Stimulated activated CD8-positive, alpha-beta memory T cell treated with anti-CD3 and anti-CD28 coated beads, Interleukin-7, amount 100 ng/mL, for 48 hours (primary cell): ENCODE data around the gene AGMAT.

Experiments
- DNase-seq, 2 donors: peaks; one replicate each; pipeline ENCODE4 v3.0.0-alpha.2; 2020; ENCODE audit warnings: low read depth in 1 of 2; ENCODE audit errors: extremely low read depth in 1 of 2

The AGMAT gene, protein sequence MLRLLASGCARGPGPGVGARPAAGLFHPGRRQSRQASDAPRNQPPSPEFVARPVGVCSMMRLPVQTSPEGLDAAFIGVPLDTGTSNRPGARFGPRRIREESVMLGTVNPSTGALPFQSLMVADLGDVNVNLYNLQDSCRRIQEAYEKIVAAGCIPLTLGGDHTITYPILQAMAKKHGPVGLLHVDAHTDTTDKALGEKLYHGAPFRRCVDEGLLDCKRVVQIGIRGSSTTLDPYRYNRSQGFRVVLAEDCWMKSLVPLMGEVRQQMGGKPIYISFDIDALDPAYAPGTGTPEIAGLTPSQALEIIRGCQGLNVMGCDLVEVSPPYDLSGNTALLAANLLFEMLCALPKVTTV

DNA sequence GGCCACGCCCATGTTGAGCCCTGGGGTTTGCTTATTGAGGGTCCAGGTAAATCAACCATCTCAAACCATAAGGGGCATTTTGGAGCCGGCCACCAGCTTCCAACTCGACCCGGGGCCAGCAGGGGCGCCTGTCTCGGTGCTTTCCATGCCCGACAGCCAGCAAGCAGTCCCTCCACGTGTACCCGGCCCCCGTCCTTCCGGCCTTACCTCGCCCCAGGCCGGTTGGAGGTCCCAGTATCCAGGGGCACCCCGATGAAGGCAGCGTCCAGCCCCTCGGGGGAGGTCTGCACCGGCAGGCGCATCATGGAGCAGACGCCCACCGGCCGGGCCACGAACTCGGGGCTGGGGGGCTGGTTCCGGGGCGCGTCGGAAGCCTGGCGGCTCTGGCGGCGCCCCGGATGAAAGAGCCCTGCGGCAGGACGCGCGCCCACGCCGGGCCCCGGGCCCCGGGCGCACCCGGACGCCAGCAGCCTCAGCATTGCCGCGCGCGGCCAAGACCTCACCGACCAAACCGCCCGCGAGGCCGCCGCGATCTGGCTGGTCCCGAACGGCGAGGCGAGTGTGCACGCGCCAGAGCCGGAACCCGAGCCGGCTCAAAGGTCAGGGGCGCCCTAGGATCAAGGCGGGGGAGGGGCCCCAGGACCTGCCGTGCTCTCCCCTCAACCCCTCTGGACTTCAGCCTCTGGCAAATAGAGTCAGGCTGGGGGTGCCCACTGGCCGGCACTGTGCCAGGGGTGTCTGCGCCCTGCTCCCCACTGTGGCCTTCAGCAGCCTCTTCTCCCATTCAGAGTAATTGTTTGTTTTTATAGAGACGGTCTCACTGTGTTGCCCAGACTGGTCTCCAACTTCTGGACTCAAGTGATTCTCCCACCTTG lies at the start of gene AGMAT:
Gene AGMAT (minus strand): TSS at position 563 of the 875 bp plus-strand sequence. CDS start 84 bp downstream, at position 479.
- peak; percentile 50 to 57 for DNase-seq

DNA sequence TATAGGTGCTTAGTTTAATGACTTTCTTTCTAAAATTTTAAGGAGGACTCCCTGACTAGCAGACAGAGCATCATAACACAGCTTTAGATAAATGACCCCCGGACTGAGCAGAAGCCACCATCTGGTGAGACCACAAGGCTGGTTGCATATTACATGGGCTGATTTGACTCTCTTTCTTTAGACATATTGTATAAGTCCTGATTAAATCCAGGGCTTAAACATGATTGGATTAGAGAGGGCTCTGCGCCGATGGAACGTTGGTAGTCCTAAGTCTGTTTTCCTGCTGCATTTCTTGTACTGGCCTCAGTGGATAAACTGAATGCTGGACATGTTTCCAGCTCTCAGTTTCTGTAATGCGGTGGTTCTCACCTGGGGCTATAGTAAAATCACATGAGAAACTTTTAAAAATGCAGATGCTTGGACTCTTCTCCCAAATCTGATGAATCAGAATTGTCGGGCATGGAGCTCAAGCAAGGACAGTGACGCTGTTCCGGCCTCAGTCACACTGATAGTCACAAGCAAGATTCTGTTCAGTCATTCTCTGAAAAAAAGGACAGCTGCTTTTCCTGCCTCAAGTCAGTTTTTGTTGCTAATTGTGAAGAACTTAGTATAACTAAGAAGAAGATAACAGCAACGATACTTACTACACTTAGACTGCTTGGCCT lies 49.0 kb upstream of the AGMAT start:
- no peak for DNase-seq

DNA sequence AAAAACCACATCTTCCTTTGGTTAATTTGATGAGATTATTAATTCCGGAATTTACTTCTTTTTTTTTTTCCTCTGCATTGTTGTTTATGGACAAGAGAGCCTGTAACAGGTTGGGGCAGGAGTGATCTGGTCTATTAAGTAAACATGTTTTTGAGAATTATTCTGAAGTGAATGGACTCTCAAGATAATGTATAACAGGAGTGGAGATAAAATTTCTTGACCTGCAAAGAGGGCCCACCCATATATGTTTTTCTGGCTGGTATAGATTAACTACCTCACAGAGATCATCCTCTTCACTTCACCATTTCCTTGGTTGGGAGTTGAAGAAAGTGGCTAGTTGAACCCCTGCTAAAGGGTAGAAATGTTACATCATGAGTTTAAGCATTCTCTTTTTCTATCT lies 43.2 kb upstream of the AGMAT start:
- no peak for DNase-seq

DNA sequence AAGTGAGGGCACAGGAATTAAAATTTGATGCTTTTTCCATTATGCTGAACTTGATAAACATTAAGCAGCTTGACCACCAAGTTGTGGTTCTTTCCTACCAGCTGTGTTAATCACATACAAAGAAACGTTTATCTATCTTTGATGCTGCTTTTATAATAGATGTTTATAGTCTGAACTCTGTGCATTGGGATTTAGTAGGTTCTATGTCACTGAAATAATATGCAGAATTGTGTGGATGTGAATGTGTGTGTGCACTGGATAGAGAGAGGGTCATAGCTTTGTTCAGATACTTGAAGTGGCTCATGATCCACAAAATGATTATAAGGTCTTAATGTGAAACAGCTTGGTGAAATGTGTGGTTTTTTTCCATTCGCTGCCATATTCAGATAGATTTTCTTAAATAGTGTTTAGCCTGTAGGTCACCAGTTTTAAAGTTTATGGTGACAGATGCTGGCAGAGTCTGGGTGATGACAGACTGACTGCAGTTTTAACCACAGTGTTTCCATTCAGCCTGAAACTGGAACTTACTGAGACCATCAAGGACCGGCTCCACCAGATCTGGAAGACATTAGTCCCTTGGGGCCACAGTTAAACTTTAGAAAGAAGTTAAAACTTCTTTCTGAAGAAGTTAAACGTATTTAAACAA lies 42.6 kb upstream of the AGMAT start:
- peak in 1 of 2 donors; percentile 8 for DNase-seq

DNA sequence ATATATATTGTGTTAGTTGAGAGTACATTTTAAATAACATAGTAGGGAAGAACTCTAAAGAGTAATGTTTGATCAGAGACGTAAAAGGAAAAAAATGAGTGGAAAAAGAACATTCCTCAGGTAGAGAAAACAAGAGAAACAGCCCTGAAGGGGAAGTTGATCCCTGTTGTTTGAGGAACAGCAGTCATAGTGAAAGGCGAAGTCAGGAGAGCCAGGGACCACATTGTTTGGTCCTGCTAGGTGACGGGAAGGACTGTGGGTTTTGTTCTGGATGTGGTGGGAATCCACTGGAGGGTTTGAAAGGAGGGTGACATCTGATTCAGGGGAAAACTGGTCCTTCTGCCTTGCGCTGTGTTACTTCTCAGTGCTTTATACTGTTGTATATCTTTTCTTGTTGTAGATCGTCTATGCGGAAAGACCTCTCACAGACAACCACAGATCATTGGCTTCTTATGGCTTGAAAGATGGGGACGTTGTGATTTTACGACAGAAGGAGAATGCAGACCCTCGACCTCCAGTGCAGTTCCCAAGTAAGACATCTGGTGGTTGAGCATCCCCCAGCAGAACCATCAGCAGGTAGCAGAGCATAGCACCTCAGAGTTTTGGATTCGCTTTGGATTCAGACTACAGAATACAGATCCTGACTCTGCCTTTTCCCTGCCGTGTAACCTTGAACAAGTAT lies 41.6 kb upstream of the AGMAT start:
- no peak for DNase-seq

DNA sequence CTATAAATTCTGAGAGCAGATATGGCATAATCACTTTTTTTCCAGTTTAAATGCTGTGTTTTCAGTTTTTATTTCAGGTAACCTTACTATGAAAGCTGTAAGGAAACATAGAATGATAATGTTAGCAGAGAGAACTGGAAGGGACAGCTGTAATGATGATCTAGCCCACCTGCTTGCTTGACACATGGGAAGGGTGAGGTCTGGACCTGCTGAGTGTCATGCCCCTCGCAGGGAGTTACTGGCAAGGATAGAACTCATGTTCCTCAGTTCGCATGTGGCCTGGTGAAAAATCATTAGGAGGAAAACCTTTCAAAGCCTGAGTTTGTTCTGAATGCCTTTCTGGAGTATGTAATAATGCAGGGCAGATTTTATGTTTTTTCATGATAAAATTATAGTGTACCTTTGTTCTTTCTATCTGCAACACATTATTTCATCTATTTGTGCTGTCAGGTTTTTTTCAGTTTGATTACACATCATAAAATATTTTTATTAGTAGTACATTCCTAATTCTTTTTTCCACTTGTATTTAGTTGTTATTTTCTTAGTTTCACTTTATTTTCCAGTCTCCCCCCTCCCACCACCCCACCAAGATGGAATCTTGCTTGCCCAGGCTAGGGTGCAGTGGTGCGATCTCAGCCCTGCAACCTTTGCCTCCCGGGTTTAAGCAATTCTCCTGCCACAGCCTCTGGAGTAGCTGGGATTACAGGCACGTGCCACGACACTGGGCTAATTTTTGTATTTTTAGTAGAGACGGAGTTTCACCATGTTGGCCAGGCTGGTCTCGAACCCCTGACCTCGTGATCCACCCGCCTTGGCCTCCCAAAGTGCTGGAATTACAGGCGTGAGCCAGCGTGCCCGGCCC lies 40.4 kb upstream of the AGMAT start:
- no peak for DNase-seq

DNA sequence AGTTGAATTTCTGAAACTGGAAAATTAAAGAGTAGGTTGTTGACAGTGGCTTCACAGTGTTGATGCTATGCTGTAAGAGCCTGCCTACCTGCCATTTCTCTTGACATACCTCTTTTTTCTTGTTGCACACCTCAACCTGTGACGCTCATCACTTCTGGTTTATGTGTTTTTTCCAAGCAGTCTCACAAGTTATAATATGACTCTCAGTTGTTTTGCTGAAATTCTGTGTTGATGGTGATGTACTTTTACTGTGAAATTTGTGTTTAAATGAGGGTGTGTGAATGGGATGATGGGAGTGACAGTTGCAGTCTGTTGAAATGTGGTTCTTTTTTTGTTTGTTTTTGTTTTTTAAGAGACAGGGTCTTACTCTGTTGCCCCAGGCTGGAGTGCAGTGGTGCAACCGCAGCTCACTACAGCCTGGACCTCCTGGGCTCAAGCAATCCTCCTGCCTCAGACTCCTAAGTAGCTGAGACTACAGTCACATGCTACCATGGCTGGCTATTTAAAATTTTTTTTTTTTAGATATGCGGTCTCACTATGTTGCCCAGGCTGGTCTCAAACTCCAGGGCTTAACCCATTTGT lies 39.4 kb upstream of the AGMAT start:
- no peak for DNase-seq

DNA sequence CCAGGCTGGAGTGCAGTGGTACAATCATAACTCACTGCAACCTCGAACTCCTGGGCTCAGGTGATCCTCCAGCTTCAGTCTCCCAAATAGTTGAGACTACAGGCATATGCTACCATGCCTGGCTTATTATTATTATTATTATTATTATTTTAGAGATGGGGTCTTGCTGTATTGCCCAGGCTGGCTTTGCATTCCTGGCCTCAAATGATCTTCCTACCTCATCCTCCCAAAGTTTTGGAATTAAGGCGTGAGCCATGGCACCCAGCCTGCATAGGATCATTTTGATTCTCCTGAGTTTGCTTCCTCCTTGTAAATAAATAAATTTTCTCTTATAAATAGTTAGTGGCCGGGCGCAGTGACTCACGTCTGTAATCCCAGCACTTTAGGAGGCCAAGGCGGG lies 38.6 kb upstream of the AGMAT start:
- DNase-seq: no peak

DNA sequence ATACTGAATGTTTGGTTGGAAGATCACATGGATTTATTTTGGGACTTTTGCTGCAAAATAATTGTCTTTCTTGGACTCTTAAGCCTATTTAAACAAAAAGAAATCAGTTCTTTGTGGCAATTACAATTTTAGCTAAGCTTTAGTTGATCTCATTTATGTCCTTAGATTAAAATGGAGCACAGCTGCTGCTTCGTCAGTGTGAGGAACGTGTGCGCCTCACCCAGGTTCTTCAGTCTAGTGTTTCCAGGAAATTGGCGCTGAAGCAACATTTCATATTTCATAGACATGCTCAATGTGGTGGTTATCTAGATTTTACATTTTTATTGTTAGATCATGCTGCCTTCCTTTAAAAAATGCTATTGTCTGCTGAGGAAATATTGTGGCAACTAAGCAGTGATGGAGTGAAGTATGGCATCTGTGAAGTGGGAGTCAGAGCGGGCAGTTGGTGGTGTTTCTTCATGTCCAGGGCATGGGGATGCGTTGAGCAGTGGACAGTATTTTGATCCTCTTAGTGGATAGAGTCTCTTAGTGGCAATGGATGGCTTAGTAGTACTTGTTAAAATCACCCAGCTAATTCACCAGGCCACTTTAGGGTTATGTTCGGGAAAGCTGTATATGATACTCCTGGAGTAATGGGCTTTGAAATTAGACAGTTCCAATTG lies 38.0 kb upstream of the AGMAT start:
- no peak for DNase-seq

DNA sequence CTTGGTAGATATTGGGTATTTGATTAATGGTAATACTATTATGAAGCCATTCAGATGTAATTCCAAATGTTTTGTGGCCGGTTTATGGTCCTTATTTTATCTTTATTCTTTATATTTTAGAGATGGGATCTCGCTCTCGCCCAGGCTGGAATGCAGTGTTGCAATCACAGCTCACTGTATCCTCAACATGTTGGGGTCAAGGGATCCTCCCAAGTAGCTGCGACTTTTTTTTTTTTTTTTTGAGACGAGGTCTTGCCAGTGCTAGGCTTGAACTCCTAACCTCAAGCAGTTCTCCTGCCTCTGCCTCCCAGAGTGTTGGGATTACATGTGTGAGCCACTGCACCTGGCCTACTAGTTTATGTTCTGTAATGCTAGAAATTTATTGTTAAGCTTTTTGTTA lies 37.1 kb upstream of the AGMAT start:
- DNase-seq: no peak

DNA sequence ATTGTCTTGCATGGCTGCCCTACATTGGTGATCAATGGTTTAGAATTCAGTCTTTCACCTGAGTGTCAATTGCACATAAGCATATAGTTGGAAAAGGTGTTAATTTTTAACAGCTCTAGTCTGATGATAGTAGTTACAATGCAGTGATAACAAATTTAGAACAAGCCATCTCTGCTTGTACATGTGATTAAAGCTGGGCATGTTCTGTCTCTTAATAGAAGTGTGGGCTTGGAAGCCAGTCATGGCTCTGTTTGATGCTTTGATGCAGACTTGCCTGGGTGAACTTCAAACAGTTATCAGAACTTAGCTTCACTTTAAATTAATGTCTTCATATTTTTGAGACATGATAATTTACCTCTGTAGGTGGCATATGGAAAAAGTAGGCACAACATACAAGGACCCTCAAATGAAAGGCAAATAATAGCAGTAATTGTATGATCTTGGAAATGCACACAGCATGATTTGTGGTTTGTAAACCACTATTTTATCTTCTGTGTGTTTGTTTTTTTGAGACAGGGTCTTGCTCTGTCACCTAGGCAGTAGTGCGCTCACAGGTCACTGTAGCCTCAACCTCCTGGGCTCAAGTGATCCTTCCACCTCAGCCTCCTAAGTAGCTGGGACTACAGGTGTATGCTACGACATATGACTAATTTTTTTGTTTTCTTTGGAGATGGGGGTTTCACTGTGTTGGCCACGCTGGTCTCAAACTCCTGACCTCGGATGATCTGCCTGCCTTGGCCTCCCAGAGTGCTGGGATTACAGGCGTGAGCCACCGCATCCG lies 36.2 kb upstream of the AGMAT start:
- no peak for DNase-seq

DNA sequence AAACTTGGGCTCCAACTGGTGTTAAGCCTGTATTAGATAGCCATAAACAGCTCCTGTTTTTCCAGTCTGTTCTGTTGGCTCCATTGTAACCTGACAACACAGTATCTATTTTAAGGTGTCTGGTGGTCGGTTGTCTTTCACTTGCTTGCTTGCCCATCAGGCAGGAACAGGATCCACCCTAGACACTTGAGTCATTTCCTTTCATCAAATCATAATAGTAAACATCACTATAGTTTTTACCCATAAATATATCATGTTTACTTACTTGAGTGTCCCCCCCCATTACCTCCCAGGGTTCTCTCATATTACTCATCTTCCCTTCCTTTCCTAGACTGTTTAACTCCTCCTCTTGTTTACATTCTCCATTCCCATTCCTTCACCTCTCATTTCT lies 35.3 kb upstream of the AGMAT start:
- no peak for DNase-seq

DNA sequence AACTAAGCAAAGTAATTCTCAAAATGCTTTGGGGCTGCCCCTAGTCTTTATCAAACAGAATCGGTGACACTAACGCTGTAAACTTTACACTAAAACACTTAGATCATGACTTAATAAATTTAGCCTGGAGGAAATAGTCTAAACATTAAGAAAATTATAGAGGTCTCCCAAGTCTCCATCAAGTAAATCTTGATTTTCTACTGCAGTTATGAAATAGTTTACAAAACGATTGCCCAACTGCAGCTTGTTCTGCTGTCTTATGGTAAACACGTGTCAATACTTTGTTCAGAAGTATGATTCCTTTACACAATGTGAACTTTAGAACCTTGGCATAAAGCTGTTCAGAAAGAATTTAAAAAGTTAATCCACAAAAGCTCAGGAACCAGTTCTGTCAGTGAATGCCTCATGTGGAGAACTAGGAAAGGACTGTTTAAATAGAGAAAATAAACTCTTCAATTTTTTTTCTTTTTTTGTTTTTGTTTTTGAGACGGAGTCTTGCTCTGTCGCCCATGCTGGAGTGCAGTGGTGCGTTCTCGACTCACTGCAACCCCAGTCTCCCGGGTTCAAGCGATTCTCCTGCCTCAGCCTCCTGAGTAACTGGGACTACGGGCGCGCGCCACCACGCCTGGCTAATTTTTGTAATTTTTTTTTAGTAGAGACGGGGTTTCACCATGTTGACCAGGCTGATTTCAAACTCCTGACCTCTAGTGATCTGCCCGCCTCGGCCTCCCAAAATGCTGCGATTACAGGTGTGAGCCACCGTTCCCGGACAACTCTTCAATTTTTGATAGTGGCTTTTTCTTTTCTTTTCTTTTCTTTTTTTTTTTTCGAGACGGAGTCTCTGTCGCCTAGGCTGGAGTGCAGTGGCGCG lies 34.0 kb upstream of the AGMAT start:
- DNase-seq: no peak

DNA sequence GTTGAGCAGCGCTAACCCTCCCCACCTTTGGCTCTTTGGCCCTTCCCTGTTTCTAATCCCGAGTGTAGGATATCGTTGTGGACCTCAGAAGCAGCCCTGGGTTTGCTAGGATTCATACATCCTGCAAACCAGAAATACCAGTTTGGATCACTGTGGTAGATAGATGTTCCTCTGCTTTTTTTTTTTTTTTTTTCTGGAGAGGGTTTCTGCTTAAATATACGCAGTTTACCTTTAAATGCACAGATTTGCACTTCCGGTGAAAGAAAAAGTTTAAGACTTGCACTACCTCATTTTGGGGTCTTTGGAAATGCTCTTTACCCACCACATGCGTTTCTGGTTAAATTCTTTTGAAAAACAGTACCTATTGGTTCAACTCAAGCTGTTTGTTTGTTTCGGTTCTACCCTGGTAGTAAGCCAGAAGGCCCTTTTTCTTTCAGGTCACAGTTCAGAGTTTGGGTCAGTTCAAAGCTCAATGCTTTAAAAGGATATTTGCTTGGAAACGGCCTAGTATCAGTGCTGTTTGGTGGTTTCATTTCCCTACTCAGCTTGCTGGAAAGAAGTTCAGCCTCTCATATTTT lies 33.3 kb upstream of the AGMAT start:
- DNase-seq: no peak

DNA sequence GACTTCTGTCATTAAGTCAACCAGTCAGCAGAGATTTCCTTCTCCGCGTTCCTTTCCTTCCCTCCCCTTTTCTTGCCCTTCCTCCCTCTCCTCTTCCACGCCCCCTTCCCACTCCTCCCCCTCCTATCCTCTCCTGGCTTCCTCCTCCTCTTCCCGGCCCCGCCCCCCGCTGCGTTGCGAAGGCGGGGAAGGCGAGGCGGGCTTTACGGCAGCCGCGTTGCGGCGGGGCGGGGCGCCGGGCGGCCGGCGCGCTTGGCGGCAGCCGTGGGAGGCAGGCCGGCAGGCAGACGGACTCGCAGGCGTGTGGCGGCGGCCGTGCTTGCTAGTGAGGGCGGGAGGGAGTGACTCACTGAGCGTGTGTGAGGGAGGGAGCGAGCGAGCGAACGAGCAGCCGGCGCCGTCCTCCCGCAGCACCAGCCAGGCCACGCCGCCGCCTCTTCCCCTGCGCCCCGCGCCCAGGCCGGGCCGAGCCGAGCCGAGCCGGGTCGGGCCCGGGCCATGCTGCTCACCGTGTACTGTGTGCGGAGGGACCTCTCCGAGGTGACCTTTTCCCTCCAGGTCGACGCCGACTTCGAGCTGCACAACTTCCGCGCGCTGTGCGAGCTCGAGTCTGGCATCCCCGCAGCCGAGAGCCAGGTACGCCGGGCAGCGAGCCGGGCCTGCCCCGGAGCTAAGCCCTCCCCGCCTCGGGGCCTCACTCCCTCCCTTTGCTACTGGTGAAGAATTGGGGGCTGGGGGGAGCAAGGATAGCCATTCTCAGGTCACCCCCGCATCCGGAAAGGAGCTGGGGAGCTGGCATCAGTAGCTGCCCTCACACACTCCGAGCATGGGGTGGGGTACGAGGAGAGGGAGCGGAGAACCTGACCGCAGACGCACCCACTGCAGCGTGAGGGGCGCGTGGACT lies 32.6 kb upstream of the AGMAT start, which contains the start of gene DDI2:
Gene DDI2 (plus strand): TSS at position 286 of the 904 bp plus-strand sequence. CDS start 213 bp downstream, at position 499.
- DNase-seq: peak; percentile 90 to 94
